GM21576 (cell line): ENCODE measurements around the gene SLC26A8.

Experiments used
- ATAC-seq: cut with Tn5 transposase; IDR thresholded peaks from one replicate; pipeline ENCODE4 v1.9.1; 2021; ENCODE audit warnings: mild to moderate bottlenecking, moderate library complexity; ENCODE audit not compliant: unreplicated experiment

SLC26A8 gene, protein sequence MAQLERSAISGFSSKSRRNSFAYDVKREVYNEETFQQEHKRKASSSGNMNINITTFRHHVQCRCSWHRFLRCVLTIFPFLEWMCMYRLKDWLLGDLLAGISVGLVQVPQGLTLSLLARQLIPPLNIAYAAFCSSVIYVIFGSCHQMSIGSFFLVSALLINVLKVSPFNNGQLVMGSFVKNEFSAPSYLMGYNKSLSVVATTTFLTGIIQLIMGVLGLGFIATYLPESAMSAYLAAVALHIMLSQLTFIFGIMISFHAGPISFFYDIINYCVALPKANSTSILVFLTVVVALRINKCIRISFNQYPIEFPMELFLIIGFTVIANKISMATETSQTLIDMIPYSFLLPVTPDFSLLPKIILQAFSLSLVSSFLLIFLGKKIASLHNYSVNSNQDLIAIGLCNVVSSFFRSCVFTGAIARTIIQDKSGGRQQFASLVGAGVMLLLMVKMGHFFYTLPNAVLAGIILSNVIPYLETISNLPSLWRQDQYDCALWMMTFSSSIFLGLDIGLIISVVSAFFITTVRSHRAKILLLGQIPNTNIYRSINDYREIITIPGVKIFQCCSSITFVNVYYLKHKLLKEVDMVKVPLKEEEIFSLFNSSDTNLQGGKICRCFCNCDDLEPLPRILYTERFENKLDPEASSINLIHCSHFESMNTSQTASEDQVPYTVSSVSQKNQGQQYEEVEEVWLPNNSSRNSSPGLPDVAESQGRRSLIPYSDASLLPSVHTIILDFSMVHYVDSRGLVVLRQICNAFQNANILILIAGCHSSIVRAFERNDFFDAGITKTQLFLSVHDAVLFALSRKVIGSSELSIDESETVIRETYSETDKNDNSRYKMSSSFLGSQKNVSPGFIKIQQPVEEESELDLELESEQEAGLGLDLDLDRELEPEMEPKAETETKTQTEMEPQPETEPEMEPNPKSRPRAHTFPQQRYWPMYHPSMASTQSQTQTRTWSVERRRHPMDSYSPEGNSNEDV

DNA sequence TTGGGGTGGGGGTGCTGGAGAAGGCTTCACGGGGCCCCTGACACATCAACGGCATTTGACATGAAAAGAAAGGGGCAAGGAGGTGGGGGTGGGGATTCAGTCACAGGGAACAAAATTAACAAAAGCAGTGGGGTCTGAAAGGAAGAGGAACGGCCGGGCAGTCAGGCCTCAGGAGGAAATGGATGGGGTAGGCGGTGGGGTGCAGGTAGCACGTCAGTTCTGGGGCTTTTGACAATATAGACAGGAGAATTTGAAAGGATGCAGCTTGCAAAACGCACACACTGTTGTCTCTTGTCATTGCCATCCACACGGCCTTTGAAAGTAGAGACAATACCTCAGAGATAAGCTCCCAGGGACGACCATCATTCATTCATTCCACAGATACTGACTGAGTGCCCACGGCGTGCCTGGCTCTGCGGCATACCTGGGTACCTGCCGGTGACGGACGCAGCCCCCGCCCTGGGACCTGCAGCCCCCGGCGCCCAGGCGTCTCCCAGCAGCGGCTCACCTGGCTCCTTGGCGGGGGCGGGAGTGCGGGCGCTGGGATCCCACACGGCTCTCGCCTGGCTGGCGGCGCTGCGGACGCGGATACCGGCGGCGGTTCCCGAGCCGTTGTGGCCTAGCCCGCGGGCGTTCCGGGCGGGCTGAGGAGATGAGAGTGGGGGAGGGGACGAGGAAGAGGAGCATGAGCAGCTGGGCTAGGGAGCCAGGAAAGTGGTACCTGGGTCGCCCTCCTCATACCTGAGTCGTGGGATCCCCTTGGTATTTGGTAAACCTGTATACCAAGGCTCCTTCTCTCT lies at the start of gene SLC26A8:
SLC26A8 (minus strand) TSS at position 646 of the 800 bp plus-strand sequence. CDS start 4,934 bp downstream, outside the sequence.
- no peak for ATAC-seq

DNA sequence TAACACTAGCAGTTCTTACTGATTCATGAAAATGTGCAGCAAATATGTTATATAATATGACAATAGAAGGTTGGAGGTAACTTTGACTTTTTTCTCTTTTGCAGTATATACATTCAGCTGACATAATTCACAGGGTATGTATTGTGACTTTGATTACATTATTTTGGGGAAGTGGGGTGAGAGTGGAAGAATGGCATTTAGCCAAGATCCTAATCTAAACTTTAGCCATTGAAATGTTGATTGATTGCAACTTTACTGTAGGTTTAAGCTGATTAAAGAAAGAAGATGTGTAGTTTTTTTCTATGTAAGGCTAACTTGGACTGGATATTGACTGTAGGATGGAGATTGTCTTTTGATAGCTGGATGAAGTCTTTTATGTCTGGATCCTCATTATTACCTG lies 49.1 kb upstream of the SLC26A8 start:
- no peak for ATAC-seq

DNA sequence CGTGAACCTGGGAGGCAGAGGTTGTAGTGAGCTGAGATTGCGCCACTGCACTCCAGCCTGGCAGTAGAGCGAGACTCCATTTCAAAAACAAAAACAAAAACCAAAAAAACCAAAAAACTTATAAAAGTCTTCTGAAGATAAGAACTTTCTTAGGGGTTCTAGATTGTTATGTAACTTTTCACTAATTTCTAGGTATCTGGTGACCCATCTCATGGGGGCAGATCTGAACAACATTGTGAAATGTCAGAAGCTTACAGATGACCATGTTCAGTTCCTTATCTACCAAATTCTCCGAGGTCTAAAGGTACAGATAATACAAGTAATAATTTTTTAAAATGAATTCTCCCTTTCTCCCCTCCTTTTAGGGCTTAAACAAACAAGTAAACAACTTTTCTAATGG lies 48.2 kb upstream of the SLC26A8 start:
- no peak for ATAC-seq

DNA sequence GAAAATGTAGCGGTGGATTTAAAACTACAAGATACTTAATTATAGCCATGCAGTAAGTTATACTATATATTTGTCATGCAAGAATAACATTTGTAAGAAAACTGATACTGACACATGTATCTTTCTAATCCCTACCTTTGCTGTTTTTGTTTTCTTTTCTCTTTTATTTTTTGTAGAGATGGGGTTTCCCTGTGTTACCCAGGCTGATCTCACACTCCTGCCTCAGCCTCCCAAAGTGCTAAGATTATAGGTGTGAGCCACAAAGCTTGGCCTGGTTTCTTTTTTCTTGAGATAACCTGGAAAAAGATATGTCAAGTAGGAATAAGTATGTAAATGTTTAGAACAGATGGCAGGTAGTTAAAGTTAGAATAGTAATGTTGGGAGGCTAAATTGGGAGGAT lies 47.3 kb upstream of the SLC26A8 start:
- ATAC-seq: no peak

DNA sequence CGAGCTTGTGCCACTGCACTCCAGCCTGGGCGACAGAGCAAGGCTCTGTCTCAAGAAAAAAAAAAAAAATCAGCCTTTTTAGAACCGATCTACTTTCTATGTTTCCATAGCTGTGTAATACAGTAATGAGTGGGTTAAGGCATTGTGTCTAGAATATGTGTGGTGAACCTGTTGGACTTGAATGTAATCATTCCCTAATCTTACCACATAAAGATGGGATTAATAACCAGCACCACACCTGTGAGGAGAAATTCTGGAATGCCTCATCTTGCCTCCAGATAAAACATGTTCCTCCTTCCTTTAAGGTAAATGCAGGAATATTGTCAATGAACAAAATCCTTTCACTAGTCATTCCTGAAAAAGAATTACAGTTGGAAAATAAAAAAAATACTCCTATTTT lies 46.8 kb upstream of the SLC26A8 start:
- no peak for ATAC-seq

DNA sequence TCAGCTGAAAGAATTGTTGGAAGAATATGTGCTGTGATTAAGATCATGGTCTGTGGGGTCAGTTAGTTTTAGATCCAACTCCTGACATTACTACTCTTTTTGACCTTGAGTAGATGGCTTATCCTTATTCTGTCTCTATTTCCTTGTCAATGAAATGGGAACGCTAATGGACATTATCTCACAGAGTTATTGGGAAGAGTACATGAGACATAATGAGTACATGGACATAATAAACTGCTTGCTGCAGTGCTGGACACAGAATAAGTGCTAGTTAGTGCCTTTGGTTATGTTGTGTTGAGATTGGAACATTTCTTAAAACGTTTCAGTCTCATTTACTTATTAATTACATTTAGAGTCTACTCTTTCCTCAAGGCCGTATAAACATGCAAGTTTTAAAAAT lies 45.8 kb upstream of the SLC26A8 start:
- no peak for ATAC-seq

DNA sequence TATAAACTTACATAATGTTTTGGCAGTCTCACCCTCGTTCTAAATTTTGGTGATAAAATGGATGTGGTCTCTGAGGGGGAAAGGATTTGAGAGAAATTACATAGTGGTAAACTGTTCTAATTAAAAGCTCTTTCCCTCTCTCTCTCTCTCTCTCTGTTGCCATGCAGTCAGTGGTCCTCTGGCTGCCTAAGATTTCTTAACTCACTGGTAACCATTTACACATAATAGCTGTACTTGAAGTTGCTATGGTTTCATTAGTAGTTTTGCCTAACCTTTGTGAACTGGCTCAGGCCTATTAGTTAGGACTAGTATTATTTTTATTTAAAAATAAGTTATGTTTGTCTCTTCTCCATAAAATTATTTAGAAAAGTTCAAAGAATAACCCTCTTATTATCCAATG lies 45.1 kb upstream of the SLC26A8 start:
- ATAC-seq: no peak

DNA sequence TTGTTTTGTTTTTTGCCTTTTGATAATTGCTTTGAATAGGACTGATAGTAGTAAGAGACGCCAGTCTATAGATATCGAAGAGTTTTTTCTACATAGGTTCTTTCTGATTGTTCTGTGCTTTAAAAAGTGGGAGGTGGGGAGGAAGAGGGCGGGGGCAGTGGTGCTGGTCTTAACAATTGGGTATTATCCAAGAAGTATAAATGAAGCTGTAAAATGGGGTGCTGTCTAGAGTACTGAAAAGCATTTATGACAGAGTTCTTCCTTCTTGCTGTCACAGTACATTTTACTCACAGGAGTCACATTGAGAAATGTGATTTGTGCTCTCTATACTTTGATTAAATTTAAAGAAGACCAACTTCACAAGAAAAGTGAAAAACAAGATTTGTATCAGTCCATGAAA lies 44.1 kb upstream of the SLC26A8 start:
- ATAC-seq: no peak

DNA sequence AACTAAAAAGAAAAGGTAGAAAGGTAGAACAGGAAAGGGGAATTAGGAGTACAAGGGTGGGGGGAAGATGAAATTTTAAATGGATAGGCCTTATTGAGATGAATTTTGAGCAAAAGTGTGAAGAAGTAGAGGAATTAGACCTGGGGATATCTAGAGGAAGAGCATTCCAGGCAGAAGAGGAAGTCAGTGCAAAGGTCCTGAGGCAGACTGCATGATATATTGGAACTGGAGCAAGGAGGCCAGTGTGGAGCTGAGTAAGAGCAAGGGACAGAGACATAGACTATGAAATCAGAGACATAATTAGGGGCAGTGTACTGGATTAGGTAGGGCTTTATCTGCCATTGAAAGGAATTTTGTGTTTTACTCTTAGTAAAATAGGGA lies 43.6 kb upstream of the SLC26A8 start:
- ATAC-seq: no peak

DNA sequence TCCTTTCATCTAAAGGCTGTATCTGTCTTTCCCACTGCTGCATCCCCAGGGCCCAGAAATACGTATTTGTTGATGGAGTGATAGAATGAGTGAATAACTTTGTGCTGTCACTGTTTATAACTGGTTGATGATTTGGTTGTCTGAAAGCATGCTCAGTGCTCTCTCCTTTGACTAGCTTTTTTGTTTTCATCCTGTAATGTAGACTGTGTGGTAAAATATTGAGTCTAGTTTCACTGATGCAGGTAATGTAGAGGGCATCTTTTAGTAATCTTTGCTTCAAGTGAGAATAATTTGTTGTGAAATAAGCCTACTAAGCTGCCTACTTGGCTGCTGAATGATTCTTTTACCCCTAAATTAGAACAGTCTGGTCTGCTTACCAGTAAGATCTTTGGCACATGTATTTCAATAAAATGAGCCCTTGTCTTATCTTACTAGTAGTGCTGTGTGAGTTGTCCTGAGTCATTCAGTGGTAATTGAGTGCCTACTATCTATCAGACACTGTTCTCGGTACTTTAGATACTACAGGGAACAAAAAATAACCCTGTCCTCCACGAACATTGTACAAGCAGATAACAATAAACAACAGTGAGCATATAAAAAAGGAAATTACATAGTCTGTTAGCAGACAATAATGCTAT lies 43.1 kb upstream of the SLC26A8 start:
- no peak for ATAC-seq

DNA sequence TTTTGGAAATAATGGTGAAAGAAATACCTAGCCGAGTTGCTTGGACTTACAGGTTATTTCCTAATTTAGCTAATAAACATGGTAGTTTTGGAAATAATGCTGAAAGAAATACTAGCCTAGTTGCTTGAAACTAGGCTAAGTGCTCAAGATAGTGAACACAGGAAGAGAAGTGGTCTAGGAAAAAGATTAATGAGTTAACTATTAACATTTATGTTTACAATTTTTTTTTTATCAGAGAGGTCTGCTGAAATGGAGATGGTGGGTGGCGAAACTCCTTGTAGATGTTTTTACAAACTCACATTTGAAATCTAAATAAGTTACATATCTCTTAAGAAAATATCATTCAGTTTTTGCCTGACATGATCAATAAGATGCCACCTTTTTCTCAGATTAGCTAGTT lies 42.4 kb upstream of the SLC26A8 start:
- ATAC-seq: no peak

DNA sequence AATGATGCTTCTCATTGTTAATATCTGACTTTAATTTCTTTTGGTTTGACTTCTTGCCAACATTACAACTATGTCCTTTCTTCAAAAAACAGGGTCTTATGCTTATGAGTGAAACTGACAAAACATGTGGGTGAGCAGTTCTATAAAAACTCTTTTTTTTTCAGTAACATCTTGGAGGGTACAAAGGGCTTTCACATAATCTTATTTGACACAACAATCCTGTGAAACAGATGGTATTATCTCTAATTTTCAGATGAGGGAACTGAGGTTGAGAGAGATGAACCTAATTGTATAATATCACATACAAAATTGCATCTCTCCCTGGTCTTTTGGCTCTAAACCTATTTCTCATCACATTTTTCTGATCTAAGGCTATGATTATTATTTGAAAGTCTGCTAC lies 41.5 kb upstream of the SLC26A8 start:
- ATAC-seq: no peak

DNA sequence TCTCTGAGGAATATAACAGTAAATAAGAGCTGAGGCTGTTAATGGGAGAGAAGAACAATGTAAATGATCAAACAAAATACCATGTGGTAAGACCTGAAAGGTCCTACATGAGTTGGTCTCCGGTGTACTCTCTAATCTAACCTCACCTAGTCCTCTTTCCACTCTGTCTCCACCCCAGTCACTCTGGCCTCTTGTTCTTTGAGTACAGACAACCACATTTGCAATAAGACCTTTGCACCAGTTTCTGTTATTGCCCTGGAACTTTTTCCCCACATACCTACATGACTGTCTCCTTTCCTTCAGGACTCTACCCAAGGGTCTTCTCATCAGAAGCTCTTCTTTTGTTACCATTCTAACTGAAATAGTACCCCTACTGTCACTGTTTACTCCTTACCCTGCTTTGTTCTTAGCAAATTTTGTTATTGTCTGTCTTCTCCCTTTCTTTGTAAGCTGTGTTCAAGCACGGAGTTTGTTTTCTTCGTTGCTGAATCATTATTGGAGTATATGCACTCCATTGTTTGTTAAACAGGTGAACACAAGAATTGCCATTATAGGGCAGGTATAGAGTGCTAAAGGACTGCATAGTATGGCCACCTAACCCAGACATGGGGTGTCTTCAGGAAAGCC lies 40.4 kb upstream of the SLC26A8 start:
- ATAC-seq: no peak

DNA sequence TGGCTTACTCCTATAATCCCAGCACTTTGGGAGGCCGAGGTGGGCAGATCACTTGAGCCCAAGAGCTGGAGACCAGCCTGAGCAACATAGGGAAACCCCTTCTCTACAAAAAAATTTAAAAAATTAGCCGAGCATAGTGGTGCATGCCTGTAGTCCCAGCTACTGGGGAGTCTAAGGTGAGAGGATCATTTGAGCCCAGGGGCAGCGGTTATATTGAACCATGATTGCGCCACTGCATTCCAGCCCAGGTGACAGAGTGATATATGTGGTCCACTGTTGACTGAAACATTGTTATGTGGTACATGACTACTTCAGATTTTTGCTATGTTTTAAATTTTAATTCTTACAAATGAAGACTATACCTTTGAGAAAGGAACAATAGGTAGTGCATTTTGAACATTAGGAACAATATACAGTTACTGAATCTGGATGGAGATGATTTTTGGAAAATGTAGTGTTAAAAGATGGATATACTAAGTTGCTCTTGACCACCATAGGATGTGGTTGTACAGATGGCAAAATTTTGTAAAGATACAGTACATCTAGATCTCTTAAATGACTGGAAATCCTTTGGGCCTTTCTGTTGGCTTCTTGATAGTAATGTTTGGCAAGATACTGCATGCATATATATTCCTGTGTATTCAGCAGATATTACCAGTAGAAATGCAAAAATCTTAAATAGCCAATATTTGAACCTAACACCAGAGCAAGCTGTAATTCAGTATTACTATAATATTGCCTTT lies 39.0 kb upstream of the SLC26A8 start:
- no peak for ATAC-seq

DNA sequence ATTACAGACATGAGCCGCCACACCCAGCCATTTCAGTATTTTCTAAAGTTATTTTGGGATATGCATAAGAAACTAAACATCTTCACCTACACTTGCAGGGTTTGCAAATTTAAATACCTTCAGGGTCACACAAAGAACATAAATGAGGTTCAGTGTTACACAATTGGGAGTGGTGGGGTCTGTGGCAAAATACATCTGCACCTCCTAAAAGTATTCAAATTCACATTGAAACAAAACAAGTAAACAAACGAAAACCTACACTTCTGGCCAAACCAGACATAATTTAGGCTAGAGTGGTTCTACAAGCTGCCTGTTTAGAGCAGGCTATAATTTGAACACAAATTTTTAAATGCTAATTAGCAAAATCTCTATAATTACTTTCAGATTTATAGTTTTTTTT lies 37.8 kb upstream of the SLC26A8 start:
- ATAC-seq: no peak

DNA sequence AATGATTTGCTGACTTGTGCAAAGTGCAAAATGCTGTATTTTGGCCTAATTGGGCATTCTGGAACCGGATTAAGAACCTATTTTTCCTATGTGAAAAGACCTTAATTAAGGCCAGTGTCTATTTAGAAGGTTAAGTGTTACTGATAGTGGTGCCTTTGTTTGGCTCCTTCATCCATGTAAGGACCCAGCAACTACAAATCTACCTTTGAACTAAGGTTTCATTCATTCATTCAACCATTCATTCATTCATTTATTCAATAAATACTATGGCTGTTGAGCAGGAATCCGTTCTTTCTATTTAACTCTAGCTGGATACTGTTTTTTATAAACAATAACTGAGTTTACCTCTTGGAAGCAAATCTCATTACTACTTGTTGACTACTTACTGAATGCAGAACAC lies 36.8 kb upstream of the SLC26A8 start:
- no peak for ATAC-seq

DNA sequence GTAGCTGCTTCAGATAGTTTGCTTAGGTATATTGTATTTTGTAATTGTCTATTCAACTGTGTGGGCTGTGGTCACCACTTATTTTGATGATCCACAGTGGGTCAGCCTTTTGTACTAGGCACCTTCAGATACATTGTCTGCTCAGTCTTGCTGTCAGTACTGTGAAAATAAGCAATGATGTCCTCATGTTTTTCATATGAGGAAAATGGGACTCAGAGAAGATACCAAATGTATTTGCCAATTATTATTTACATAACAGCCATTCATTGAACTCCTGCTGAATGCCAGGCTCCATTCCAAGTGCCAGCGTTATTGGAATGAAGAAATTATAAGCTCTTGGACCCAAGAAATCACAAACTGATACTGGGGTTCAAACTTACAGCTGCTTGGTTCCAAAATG lies 31.7 kb upstream of the SLC26A8 start:
- ATAC-seq: no peak

DNA sequence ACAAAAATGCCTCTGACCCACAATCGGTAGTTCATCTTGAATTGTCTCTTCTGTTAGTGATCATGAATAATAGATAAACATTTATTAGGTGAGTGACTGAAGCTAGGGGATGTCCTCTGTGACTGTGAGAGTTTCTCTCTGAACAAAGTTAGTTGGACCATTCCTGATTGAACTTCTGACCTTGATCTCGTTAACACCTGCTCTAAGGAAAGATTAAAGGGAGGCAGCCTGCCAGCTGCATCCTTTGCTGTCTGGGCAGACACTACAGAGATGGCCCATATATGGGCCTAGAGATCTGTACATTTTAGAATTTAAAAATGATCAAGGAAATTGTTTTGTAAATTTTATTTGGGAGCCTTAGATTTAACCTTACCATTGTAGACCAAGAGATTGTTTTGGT lies 30.5 kb upstream of the SLC26A8 start:
- ATAC-seq: no peak

DNA sequence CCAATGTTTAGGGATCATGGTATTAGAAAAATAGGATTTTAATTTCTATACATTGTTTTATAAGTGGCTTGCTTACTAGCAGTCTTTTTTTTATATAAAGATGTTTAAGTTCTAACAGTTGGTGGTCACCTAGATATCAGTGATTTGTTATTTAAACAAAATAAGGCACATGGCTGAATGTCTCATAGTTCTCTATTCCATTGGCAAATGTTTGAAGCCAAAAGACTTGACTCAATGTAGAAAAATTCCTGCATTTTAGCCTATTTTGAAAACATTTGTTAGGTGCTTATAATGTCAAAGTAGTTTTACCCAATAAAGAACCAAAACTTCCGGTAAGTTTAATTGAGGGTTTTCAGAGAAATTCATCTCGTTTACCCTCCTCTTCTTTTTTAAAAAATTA lies 30.0 kb upstream of the SLC26A8 start:
- ATAC-seq: no peak

DNA sequence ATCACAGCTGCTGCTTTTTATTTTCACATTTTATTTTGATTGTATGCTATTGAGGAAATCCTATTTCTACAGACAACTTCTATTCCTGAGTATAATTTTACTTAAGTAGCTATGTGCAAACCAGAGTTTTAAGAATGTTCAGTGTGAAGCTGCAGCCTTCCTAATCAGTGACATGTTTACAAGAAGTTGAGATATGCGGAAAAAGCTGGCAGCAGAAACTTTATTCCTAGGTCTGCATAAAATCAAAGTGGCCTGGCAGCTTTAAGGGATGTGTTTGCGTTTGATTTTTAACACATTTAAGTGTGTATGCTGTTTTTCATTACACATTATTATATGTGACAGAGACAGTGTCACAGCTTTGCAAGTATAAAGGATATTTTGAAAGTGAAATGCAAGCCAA lies 29.4 kb upstream of the SLC26A8 start:
- no peak for ATAC-seq
